Cortex of kidney (tissue), 1 donor: Measurements from ENCODE around the gene CT83.

Experiments
- DNase-seq: peaks from one replicate; lab custom pipeline; 2025; lab: John Stamatoyannopoulos, UW

The CT83 gene

GRCh38 chrX:116462822-116463221 is at the start of gene CT83:
TSS of gene CT83 (minus strand) at chrX:116462976. CDS start at chrX:116462856, 120 bp downstream.
- DNase-seq = no peak

- no peak for DNase-seq
These were observed 37.0 kb upstream of the CT83 start for GRCh38 chrX:116499780-116500179.

GRCh38 chrX:116493271-116493670 is 30.5 kb upstream of the CT83 start:
- no peak for DNase-seq

GRCh38 chrX:116490104-116490503 is 27.3 kb upstream of the CT83 start:
- no peak for DNase-seq

GRCh38 chrX:116480059-116480458 is 17.3 kb upstream of the CT83 start:
- DNase-seq = no peak

- DNase-seq = no peak
These were observed 13.6 kb downstream of the CT83 start for GRCh38 chrX:116449156-116449555.

GRCh38 chrX:116436358-116436816 is 26.4 kb downstream of the CT83 start, which contains the start of gene SLC6A14:
TSS of gene SLC6A14 (plus strand) at chrX:116436606. CDS start at chrX:116436710, 104 bp downstream.
- no peak for DNase-seq

GRCh38 chrX:116435597-116435996 is 27.2 kb downstream of the CT83 start:
- no peak for DNase-seq

GRCh38 chrX:116427978-116428377 is 34.8 kb downstream of the CT83 start:
- DNase-seq = no peak

GRCh38 chrX:116417968-116418367 is 44.8 kb downstream of the CT83 start:
- no peak for DNase-seq

- DNase-seq = no peak
These were observed 45.6 kb downstream of the CT83 start for GRCh38 chrX:116417214-116417613.

GRCh38 chrX:116413273-116413672 is 49.5 kb downstream of the CT83 start:
- no peak for DNase-seq
